ENCODE measurements around the gene TRPV4.

TRPV4 gene

GRCh38 chr12:109827566-109828550 is 5.3 kb downstream of the TRPV4 start:
- DNase-seq, result no peak

GRCh38 chr12:109827080-109827479 is 6.1 kb downstream of the TRPV4 start:
- no peak for DNase-seq

GRCh38 chr12:109824731-109825130 is 8.5 kb downstream of the TRPV4 start:
- no peak for DNase-seq

- no peak for DNase-seq
These were observed 10.2 kb downstream of the TRPV4 start for GRCh38 chr12:109822951-109823411.

- DNase-seq, result no peak
These were observed 10.8 kb downstream of the TRPV4 start for GRCh38 chr12:109822416-109822815.

GRCh38 chr12:109821968-109822367 is 11.2 kb downstream of the TRPV4 start:
- no peak for DNase-seq

GRCh38 chr12:109820816-109821381 is 12.3 kb downstream of the TRPV4 start:
- no peak for DNase-seq

- no peak for DNase-seq
These were observed 14.2 kb downstream of the TRPV4 start for GRCh38 chr12:109818905-109819500.

- DNase-seq, result no peak
These were observed 14.9 kb downstream of the TRPV4 start for GRCh38 chr12:109818253-109818652.

- DNase-seq, result no peak
These were observed 15.5 kb downstream of the TRPV4 start for GRCh38 chr12:109817627-109818231.

GRCh38 chr12:109816870-109817269 is 16.3 kb downstream of the TRPV4 start:
- DNase-seq, result no peak

GRCh38 chr12:109815757-109816617 is 17.2 kb downstream of the TRPV4 start:
- DNase-seq, result no peak

GRCh38 chr12:109815225-109815624 is 18.0 kb downstream of the TRPV4 start:
- DNase-seq, result no peak

- DNase-seq, result no peak
These were observed 18.5 kb downstream of the TRPV4 start for GRCh38 chr12:109814600-109815150.

- no peak for DNase-seq
These were observed 19.3 kb downstream of the TRPV4 start for GRCh38 chr12:109813810-109814416.

GRCh38 chr12:109811624-109811995 is 21.6 kb downstream of the TRPV4 start:
- DNase-seq, result no peak

GRCh38 chr12:109810954-109811623 is 22.1 kb downstream of the TRPV4 start:
- DNase-seq, result no peak

- no peak for DNase-seq
These were observed 24.1 kb downstream of the TRPV4 start for GRCh38 chr12:109808876-109809646.

- no peak for DNase-seq
These were observed 25.1 kb downstream of the TRPV4 start for GRCh38 chr12:109807954-109808643.

Measured in effector CD4-positive, alpha-beta T cell (primary cell).